Sigmoid colon (tissue), 4 donors: ENCODE measurements around the gene SP1.
"Not testable (repeated sequence)": the region's sequence is repeated elsewhere in the genome, so short reads cannot be mapped to it uniquely, and the experiment has no call there.

ENCODE experiments used
- EP300 ChIP-seq, 4 donors: sonication (generic); formaldehyde crosslinking; IDR thresholded peaks; one replicate each; pipeline ENCODE4 v1.6.1; 2017; ENCODE audit warnings: antibody characterized with exemption in 4 of 4
- POLR2A ChIP-seq, 2 donors: fragments of 450-650 bp; IDR thresholded peaks; one replicate each; pipeline ENCODE4 v1.6.1; 2016; ENCODE audit warnings: antibody characterized with exemption in 2 of 2, mild to moderate bottlenecking in 2 of 2, moderate library complexity in 2 of 2

DNA sequence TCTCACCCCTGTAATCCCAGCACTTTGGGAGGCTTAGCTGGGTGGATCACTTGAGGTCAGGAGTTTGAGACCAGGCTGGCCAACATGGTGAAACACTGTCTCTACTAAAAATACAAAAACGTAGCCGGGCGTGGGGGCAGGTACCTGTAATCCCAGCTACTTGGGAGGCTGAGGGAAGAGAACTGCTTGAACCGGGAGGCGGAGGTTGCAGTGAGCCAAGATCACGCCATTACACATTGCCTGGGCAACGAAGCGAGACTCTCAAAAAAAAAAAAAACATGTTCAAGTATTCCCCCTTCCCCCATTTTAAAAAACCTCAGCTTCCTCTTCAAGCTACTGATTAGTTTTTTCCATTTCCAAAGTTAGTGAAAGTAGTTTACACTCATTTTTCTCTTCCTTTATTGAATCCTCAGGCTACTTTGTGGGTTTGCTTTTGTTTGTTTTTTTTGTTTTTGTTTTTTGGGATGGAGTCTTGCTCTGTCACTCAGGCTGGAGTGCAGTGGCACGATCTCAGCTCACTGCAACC is 37.4 kb downstream of the SP1 start:
- TF ChIP-seq POLR2A, EP300 (IDR thresholded peaks at IDR 0.05): not testable (repeated sequence)
